Glutamatergic neuron (in vitro differentiated cells): ENCODE results near the gene IMMP2L. TPM values are rescaled to one million over a fixed set of nuclear protein-coding genes. Genes with fewer than 3 reads are reported as not detected.
"Not testable (repeated sequence)": the region's sequence is repeated elsewhere in the genome, so short reads cannot be mapped to it uniquely, and the experiment has no call there.

Experiments used
- DNase-seq: peaks from one replicate; pipeline ENCODE4 v3.0.0; 2022
- H3K27ac Mint-ChIP-seq: one replicate; pipeline ENCODE4 v1.8.0; 2020; ENCODE audit warnings: mild to moderate bottlenecking, mixed read lengths, inconsistent platforms; ENCODE audit not compliant: unreplicated experiment
- H3K27me3 Mint-ChIP-seq: one replicate; pipeline ENCODE4 v1.8.0; 2020; ENCODE audit warnings: mild to moderate bottlenecking, moderate library complexity, mixed read lengths, inconsistent platforms; ENCODE audit not compliant: unreplicated experiment
- H3K36me3 Mint-ChIP-seq: one replicate; pipeline ENCODE4 v1.8.0; 2020; ENCODE audit warnings: mild to moderate bottlenecking, mixed read lengths, inconsistent platforms; ENCODE audit not compliant: unreplicated experiment
- H3K4me1 Mint-ChIP-seq: one replicate; pipeline ENCODE4 v1.8.0; 2020; ENCODE audit warnings: mild to moderate bottlenecking, low read depth, mixed read lengths, inconsistent platforms; ENCODE audit not compliant: unreplicated experiment
- H3K4me3 Mint-ChIP-seq: one replicate; pipeline ENCODE4 v1.8.0; 2020; ENCODE audit warnings: mild to moderate bottlenecking, mixed read lengths, inconsistent platforms; ENCODE audit not compliant: unreplicated experiment
- H3K9me3 Mint-ChIP-seq: one replicate; pipeline ENCODE4 v1.8.0; 2020; ENCODE audit warnings: mild to moderate bottlenecking, moderate library complexity, mixed read lengths, inconsistent platforms; ENCODE audit not compliant: unreplicated experiment
- total RNA-seq: library from RNA; stranded (reverse); fragmentation: NEBNext Ultra II Directional; extraction: Animal tissue kit (Norgen Biotek cat#: 25700); gene quantifications from one replicate; pipeline ENCODE4 v1.2.1, GENCODE V29; 2021; ENCODE audit not compliant: unreplicated experiment
- TF ChIP-seq, protein P1 (sequence below): fragments of 200-600 bp; sonication (generic); IDR thresholded peaks from one replicate; pipeline ENCODE4 v1.5.0; 2021; ENCODE audit not compliant: partially characterized antibody, unreplicated experiment

The IMMP2L gene
- total RNA-seq, 1 donor from 2014 or later, result 9.6 TPM

DNA sequence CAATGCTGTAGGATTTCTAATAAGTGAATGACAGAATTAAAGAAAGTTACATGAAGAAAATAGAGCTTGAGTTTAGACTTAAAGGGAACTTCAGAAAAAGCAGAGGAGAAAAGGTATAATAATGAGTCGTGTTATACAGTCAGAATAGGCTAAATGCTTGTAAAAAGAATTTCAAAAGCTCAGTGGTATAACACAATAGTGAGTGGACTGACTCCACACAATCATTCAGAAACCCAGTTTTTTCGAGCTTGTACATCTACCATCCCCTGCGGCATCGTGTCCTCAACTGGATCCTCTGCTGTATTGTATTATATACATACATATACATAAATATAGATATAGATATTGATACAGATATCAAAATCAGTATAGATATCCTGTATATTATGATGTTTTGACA lies 52.2 kb downstream of the IMMP2L start:
- Mint-ChIP-seq H3K4me1 (no peaks in the 10 kb centered on the region), H3K27ac (no peak overlapping the region), H3K27me3 (peaks cover 2% of the 10 kb centered on the region), H3K36me3 (no peaks in the 10 kb centered on the region), H3K4me3 (no peak overlapping the region), H3K9me3 (peaks cover 1% of the 10 kb centered on the region)
- no peak for DNase-seq
- TF ChIP-seq, protein P1, sequence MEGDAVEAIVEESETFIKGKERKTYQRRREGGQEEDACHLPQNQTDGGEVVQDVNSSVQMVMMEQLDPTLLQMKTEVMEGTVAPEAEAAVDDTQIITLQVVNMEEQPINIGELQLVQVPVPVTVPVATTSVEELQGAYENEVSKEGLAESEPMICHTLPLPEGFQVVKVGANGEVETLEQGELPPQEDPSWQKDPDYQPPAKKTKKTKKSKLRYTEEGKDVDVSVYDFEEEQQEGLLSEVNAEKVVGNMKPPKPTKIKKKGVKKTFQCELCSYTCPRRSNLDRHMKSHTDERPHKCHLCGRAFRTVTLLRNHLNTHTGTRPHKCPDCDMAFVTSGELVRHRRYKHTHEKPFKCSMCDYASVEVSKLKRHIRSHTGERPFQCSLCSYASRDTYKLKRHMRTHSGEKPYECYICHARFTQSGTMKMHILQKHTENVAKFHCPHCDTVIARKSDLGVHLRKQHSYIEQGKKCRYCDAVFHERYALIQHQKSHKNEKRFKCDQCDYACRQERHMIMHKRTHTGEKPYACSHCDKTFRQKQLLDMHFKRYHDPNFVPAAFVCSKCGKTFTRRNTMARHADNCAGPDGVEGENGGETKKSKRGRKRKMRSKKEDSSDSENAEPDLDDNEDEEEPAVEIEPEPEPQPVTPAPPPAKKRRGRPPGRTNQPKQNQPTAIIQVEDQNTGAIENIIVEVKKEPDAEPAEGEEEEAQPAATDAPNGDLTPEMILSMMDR, result no peak

DNA sequence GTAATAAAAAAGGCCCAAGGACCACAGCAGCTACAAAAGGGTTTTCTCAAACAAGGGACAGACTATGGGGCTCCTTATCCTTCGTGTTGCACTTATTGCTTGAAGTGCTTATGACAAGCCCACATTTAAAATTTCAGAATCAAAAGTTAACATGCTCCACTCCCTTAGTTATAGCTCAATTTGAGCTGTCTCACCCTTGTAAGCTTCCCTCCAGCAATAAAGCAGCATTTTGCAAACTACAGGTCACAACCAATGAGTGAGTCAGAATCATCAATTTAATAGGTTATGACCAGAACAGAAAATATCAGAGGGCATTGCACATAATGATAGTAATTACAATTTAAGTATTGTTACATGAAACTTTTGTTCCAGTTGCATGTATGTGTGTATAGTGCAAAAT lies 53.0 kb downstream of the IMMP2L start:
- Mint-ChIP-seq H3K27me3 (peaks cover 2% of the 10 kb centered on the region), H3K9me3 (peaks cover 1% of the 10 kb centered on the region), H3K4me3 (no peak overlapping the region), H3K36me3 (no peaks in the 10 kb centered on the region), H3K27ac (no peak overlapping the region), H3K4me1 (no peaks in the 10 kb centered on the region)
- DNase-seq, result no peak
- TF ChIP-seq, protein P1, result no peak

DNA sequence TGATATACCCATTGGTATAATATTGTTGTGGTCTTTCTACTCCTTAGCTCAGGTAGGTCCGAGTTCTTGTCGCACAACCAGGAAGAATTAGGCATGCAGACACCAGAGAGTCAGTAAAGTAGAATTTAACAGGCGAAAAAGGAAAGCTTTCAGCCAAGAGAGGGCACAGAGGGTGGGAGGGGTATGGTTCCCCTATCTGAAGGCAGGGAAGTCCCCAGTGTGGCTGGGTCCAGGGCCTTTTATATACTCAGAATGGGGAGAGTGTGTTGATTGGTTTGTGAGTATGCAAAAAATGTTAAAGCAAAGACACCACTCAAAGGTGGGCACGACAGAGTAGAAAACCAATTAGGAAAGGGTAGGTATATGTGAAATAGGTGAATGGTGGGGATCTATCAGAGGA lies 53.9 kb downstream of the IMMP2L start:
- H3K4me3 Mint-ChIP-seq, result no peak overlapping the region
- TF ChIP-seq, protein P1, result no peak
- H3K27ac Mint-ChIP-seq, result no peak overlapping the region

DNA sequence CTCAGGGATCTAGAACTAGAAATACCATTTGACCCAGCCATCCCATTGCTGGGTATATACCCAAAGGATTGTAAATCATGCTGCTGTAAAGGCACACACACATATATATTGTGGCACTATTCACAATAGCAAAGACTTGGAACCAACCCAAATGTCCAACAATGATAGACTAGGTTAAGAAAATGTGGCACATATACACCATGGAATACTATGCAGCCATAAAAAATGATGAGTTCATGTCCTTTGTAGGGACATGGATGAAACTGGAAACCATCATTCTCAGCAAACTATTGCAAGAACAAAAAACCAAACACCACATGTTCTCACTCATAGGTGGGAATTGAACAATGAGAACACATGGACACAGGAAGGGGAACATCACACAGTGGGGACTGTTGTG lies 56.9 kb downstream of the IMMP2L start:
- H3K27ac Mint-ChIP-seq, H3K27me3 Mint-ChIP-seq, H3K9me3 Mint-ChIP-seq, DNase-seq, H3K4me3 Mint-ChIP-seq, H3K36me3 Mint-ChIP-seq, H3K4me1 Mint-ChIP-seq: not testable (repeated sequence)

More for the DNA sequence above, 53.9 kb downstream of the IMMP2L start:
- no peak for DNase-seq
- Mint-ChIP-seq H3K9me3 (peaks cover 1% of the 10 kb centered on the region), H3K4me1 (no peaks in the 10 kb centered on the region), H3K36me3 (no peaks in the 10 kb centered on the region), H3K27me3 (peaks cover 2% of the 10 kb centered on the region)

DNA sequence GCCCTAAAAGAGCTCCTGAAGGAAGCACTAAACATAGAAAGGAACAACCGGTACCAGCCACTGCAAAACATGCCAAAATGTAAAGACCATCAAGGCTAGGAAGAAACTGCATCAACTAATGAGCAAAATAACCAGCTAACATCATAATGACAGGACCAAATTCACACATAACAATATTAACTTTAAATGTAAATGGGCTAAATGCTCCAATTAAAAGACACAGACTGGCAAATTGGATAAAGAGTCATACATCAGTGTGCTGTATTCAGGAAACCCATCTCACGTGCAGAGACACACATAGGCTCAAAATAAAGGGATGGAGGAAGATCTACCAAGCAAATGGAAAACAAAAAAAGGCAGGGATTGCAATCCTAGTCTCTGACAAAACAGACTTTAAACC lies 60.5 kb downstream of the IMMP2L start:
- H3K27me3 Mint-ChIP-seq, DNase-seq, H3K36me3 Mint-ChIP-seq, H3K27ac Mint-ChIP-seq, H3K9me3 Mint-ChIP-seq, H3K4me3 Mint-ChIP-seq, H3K4me1 Mint-ChIP-seq: not testable (repeated sequence)

DNA sequence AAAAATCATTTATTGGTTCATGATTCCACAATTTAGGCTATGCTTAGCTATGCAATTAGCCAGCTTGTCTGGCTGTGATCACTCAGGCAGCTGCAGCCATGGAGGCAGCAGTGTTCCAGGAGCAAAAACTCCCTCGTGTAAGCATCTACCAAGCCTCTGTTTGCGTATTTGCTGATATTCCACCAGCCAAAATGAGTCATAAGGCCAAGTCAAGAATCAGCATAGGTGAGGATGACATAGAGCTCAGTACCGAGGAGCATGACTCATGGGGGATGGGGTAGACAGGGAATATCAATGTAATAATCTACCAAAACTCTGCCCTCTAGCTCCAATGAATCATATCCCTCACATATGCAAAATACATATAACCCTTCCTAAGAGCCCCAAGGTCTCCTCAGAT lies 63.3 kb downstream of the IMMP2L start:
- Mint-ChIP-seq H3K4me3 (no peak overlapping the region), H3K4me1 (no peaks in the 10 kb centered on the region), H3K9me3 (peaks cover 4% of the 10 kb centered on the region), H3K27ac (no peak overlapping the region), H3K27me3 (no peaks in the 10 kb centered on the region), H3K36me3 (no peaks in the 10 kb centered on the region)
- TF ChIP-seq, protein P1, result no peak
- no peak for DNase-seq
